T47D (cell line): ENCODE measurements around the gene EAPP.
"Not testable (repeated sequence)": the region's sequence is repeated elsewhere in the genome, so short reads cannot be mapped to it uniquely, and the experiment has no call there.

Experiments used
- DNase-seq, 2 experiments: peaks; one replicate each; pipeline versions ENCODE4 v3.0.0 to v3.0.0-alpha.2; 2011 to 2012; ENCODE audit warnings: low read depth in 1 of 2, low spot score in 1 of 2
- JUND ChIP-seq: IDR thresholded peaks from 2 replicates; pipeline ENCODE4 v1.6.1; 2012; ENCODE audit warnings: low read depth
- in situ Hi-C: cut with HindIII; loops from 2 replicates; pipeline ENCODE4 v1.10.0; 2016; ENCODE audit warnings: low sequenced_read_pairs, low pct_unique_long_range_greater_than_20kb

Gene EAPP

GRCh38 chr14:34539407-34540180 lies at the start of gene EAPP:
EAPP (minus strand) TSS chr14:34539701; CDS start chr14:34539628, 73 bp downstream.
- in situ Hi-C loops: no loop called here
- no peak for TF ChIP-seq JUND
- peak; percentile 94 to 99 for DNase-seq

DNA sequence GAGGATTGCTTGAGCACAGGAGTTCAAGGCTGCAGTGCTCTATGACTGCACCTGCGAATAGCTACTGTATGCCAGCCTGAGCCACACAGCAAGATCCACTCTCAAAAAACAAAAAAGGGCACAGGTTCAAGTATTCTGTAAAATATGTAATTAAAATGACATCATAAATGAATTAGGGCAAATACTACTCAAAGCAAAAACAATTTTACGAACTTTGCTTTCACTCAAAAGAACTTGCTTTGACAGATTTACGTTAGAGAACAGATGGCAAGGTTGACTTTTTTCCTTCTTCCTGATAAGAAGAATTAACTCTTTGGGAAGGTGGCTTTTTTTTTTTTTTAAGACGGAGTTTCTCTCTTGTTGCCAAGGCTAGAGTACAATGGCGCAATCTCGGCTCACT lies 44.0 kb upstream of the EAPP start:
- in situ Hi-C loops: no loop called here
- TF ChIP-seq JUND: no peak
- DNase-seq: no peak

GRCh38 chr14:34582117-34582680 lies 42.7 kb upstream of the EAPP start:
- TF ChIP-seq JUND: no peak
- no peak for DNase-seq
- in situ Hi-C loops: no loop called here

GRCh38 chr14:34580381-34580780 lies 40.9 kb upstream of the EAPP start:
- in situ Hi-C loops: no loop called here
- no peak for DNase-seq
- no peak for TF ChIP-seq JUND

DNA sequence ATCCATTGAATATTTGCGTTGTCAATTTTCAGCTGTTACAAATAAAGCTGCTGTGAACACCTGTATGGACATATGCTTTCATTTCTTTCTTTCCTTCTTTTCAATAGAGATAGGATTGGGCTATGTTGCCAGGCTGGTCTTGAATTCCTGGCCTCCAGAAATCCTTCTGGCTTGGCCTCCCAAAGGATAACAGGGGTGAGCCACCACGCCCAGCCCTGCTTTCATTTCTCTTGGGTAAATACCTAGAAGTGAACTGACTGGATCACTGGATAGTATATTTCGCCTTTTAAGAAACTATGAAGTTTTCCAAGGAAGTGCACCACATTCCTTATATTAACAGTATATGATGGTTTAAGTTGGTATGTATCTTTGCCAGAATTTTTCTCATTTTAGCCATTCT lies 32.3 kb upstream of the EAPP start:
- in situ Hi-C loops: no loop called here
- TF ChIP-seq JUND: no peak
- no peak for DNase-seq

GRCh38 chr14:34569750-34570149 lies 30.2 kb upstream of the EAPP start:
- no peak for TF ChIP-seq JUND
- in situ Hi-C loops: no loop called here
- DNase-seq: no peak

DNA sequence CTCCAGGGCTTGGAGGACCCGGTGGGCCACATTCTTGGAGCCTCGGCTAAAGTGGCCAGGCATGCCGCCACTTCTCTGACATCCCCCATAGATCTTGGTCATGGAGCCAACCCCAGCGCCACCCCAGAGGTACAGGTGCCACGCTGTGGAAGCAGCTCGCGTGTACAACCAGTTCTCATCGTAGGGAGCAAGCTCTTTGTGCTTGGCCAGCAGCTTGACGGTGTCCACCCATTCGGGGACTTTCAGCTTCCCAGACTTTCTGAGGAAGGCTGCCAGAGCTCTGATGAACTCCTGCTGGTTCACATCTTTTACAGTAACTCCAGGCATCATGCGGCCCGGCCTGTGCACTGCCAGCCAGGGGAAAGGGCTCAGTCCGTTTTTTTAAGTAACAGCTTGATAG lies 29.3 kb upstream of the EAPP start:
- DNase-seq: no peak
- in situ Hi-C loops: no loop called here
- TF ChIP-seq JUND: no peak

GRCh38 chr14:34562776-34563150 lies 23.3 kb upstream of the EAPP start:
- in situ Hi-C loops: no loop called here
- DNase-seq: no peak
- no peak for TF ChIP-seq JUND

DNA sequence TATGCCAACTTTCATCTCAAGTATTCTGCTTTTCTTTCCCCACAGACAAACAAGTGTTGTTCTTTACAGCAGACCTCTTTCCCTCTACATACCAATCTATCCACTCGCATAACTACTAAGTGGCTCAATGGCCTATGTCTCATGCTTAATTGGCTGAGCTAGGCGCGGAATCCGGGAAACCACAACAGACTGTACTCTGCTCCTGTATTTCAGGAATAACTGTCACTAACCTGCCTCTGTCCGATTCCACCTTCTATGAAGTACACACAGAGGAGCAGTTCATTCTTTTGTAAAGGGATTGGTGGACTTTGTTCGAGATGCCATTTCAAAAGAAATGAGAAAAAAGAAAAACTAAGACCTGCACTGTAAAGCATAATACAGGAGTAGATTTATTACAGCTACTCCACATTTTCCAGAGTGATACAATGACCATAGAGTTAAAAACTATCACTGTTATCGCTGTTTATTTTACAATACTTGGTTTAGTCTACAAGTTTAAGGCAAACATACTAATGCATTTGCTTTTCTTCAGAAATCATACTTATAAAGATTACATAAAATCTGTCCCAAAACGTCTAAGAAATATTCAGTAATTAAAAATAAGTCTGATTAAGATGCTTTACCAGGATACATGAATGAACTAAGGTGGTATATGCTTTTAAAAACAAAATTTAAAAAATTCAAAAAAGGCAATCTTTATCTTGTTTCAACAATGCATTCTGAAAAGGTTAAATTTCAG lies 22.7 kb upstream of the EAPP start:
- in situ Hi-C loops, DNase-seq: not testable (repeated sequence)

DNA sequence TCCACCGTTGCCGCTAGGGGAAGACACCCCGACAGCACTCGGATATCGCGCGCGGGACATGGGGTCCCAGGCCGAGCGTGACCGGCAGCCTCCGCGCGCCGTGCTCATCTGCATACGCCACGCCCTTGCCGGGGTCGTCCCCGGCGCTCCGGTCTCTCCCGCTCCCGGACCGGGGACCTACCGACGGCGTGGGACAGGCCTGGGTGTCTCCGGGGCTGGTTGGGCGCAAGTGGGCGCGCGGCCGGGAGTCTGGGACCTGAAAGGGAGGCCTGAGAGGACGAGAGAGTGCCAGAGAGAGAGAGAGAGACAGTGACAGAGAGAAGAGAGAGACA lies 17.0 kb upstream of the EAPP start:
- in situ Hi-C loops, DNase-seq: not testable (repeated sequence)

GRCh38 chr14:34555583-34556497 lies 16.3 kb upstream of the EAPP start:
- DNase-seq, in situ Hi-C loops: not testable (repeated sequence)

DNA sequence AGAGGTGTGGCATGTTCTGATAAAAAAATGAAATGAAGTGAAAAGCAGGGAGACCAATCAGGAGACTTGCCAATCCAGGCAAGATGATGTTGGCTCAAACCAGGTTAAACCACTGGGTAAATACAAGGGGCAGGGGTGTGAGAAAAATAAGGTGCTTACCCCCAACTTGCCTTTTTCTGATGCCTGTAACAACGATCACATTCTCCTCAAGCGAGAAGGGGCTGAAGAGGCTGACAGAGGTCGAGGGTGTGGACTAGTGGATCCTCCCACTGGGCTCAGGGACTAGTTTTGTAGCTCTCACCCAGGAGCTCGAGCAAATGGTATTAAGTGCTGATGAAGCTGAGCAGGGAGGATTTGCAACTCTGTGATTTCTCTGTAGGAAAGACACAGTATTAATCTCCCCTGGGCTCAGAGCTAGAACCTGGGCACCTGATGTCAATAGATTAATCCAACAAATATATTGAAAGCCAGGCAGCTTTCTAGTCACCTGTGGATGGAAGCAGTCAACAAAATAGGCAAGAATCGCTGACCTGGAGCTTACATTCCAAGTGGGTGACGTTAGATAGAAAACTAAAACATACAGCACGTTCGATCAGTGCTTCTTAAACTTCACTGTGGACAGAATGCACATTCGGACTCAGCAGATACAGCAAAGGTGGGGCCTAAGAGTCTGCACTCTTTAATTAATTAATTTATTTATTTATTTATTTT lies 15.2 kb upstream of the EAPP start:
- no peak for TF ChIP-seq JUND
- in situ Hi-C loops: no loop called here
- DNase-seq: peak; percentile 56 to 73

DNA sequence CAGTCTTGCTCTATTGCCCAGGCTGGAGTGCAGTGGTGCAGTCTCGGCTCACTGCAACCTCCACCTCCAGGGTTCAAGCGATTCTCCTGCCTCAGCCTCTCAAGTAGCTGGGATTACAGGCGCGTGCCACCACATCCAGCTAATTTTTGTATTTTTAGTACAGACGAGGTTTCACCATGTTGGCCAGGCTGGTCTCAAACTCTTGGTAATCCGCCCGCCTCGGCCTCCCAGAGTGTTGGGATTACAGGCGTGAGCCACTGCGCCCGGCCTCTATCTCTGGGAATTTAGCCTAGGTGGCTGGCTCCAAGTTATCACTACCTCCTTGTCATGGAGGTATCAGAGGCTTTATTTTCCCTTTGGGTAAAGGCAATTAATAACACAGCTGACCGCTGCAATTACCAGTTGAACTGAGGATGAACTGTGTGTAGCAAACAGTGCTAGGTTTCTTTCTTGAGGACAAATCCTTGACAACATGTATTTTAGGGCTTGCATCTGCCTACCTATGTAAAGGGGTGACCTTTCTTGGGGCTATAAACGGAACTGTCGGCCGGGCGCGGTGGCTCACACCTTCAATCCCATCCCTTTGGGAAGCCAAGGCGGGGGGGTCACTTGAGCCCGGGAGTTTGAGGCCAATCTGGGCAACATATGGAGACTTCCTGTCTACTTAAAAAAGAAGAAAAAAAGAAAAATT lies 9.9 kb upstream of the EAPP start:
- in situ Hi-C loops, DNase-seq: not testable (repeated sequence)
